ENCODE results near the gene CHMP4B. TPM values are rescaled to one million over a fixed set of nuclear protein-coding genes. Genes with fewer than 3 reads are reported as not detected.

The CHMP4B gene
- total RNA-seq, 5 donors from 2014 or later (not counting 1 experiment from before 2014, with no cell fraction given), result 45.1 to 64.7 (median 60.8) TPM

DNA sequence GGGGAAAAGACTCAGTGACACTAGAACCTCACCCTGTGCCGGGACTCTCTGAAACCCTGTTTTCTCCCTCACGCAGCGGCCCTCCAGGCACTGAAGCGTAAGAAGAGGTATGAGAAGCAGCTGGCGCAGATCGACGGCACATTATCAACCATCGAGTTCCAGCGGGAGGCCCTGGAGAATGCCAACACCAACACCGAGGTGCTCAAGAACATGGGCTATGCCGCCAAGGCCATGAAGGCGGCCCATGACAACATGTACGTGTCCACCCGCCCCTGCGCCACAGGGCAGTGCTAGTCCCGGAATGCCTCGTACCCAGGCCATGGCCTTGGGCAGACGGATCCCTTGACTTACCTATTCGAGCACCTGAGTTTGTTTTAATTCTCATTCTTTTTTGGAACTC lies 37.2 kb downstream of the CHMP4B start:
- Mint-ChIP-seq H3K27ac (peak overlapping the region in 1 of 2 donors; percentile 15), H3K4me3 (no peak overlapping the region), H3K9me3 (no peaks in the 10 kb centered on the region), H3K27me3 (no peaks in the 10 kb centered on the region), H3K36me3 (peaks cover 36% of the 10 kb centered on the region), H3K4me1 (peaks cover 64 to 87% (median 77%) of the 10 kb centered on the region in 3 donors)
- H3K9me3 ChIP-seq, result no peaks in the 10 kb centered on the region
- H3K27me3 ChIP-seq (replicated peaks in 1 of 2; ENCODE audit: control insufficient read depth in 2 of 2, extremely low read depth in 1 of 2, insufficient read depth in 2 of 2, low read length in 1 of 2), result no peaks in the 10 kb centered on the region
- ATAC-seq (replicated peaks in 1 of 4), result no peak
- ChIA-PET CTCF (no interaction called here), POLR2A (no interaction called here)
- no peak for DNase-seq
- no peak overlapping the region for H3K4me3 ChIP-seq (ENCODE audit: control insufficient read depth in 1 of 2, extremely low read depth in 1 of 2, low read length in 1 of 2)
- WGBS (ENCODE audit: insufficient coverage), result 93% methylated on average over 19 of the region's 19 CpGs
- H3K36me3 ChIP-seq (ENCODE audit: control insufficient read depth in 2 of 2, extremely low read depth in 1 of 2, insufficient read depth in 1 of 2, low read length in 1 of 2), result peaks cover 10 to 43% of the 10 kb centered on the region in 2 donors
- H3K4me1 ChIP-seq (ENCODE audit: control insufficient read depth in 1 of 2, extremely low read depth in 1 of 2, insufficient read depth in 2 of 2, low read length in 2 of 2), result peaks cover 30 to 41% of the 10 kb centered on the region in 2 experiments
- H3K27ac ChIP-seq (ENCODE audit: low read length), result no peak overlapping the region

DNA sequence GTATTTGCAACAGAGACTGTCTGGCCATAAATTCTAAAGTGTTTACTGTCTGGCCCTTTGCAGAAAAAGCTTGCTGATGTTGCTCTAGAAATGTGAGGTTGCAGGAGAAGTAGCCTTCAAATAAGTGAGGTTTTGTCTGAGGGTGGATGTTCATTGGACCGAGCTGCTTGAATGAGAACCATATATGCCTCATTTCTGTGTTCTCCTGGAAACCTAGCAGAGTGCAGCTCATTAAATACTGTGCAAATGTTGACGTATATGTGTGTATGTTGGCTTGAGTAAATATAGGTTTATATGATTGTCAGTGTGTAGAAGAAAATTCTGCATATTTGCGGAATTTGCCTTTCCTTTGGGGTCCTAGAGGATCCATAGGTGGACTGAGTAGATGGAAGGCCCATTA lies 39.0 kb downstream of the CHMP4B start:
- H3K4me3 Mint-ChIP-seq, result no peak overlapping the region
- DNase-seq, result no peak
- ChIA-PET CTCF (interaction anchor here in 1 of 2 donors (0.6 kb wide), 1 partner anchor 160 kb away, joined by 3 read pairs; no protein-coding TSS in a partner anchor), POLR2A (no interaction called here)
- peaks cover 48% of the 10 kb centered on the region for H3K36me3 Mint-ChIP-seq
- H3K4me1 Mint-ChIP-seq, result peaks cover 58 to 84% (median 73%) of the 10 kb centered on the region in 3 donors
- H3K27ac Mint-ChIP-seq, result peak overlapping the region; percentile 23 to 68
- peaks cover 13 to 54% of the 10 kb centered on the region in 2 donors for H3K36me3 ChIP-seq (ENCODE audit: control insufficient read depth in 2 of 2, extremely low read depth in 1 of 2, insufficient read depth in 1 of 2, low read length in 1 of 2)
- WGBS (ENCODE audit: insufficient coverage), result 96% methylated on average over 2 of the region's 3 CpGs
- no peak overlapping the region for H3K4me3 ChIP-seq (ENCODE audit: control insufficient read depth in 1 of 2, extremely low read depth in 1 of 2, low read length in 1 of 2)
- H3K27me3 ChIP-seq (replicated peaks in 1 of 2; ENCODE audit: control insufficient read depth in 2 of 2, extremely low read depth in 1 of 2, insufficient read depth in 2 of 2, low read length in 1 of 2), result no peaks in the 10 kb centered on the region
- H3K9me3 ChIP-seq, result no peaks in the 10 kb centered on the region
- H3K27me3 Mint-ChIP-seq, result no peaks in the 10 kb centered on the region
- no peaks in the 10 kb centered on the region for H3K9me3 Mint-ChIP-seq
- no peak overlapping the region for H3K27ac ChIP-seq (ENCODE audit: low read length)
- ATAC-seq (replicated peaks in 1 of 4), result no peak
- peaks cover 31 to 45% of the 10 kb centered on the region in 2 experiments for H3K4me1 ChIP-seq (ENCODE audit: control insufficient read depth in 1 of 2, extremely low read depth in 1 of 2, insufficient read depth in 2 of 2, low read length in 2 of 2)

DNA sequence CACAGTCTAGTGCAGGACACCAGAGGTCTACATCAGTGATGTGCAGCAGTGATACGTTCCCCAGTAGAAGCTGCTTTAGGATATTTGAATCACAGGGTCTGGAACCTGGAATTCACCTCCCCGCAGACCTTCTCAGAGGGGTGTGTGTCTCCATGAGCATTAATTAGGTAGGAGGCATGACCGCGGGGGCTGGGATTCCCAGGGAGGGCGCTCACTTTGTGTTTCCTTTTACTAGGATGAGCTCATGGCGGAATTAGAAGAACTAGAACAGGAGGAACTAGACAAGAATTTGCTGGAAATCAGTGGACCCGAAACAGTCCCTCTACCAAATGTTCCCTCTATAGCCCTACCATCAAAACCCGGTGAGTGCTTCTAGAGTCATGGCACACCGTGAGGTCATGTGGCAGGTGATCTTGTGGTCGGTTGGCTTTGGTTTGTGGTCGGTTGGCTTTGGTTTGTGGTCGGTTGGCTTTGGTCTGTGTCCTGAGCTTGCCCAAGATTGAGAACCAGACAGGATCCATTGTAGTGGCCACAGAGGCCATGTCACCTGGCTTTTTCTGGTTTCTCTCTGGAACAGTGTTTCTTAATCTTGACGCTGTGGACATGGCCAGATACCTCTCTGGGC lies 40.8 kb downstream of the CHMP4B start:
- no peak for ATAC-seq (replicated peaks in 1 of 4)
- H3K9me3 ChIP-seq, result no peaks in the 10 kb centered on the region
- peaks cover 13 to 59% of the 10 kb centered on the region in 2 donors for H3K36me3 ChIP-seq (ENCODE audit: control insufficient read depth in 2 of 2, extremely low read depth in 1 of 2, insufficient read depth in 1 of 2, low read length in 1 of 2)
- H3K27me3 ChIP-seq (replicated peaks in 1 of 2; ENCODE audit: control insufficient read depth in 2 of 2, extremely low read depth in 1 of 2, insufficient read depth in 2 of 2, low read length in 1 of 2), result no peaks in the 10 kb centered on the region
- 92% methylated on average over 9 of the region's 13 CpGs for WGBS (ENCODE audit: insufficient coverage)
- no peak overlapping the region for H3K4me3 ChIP-seq (ENCODE audit: control insufficient read depth in 1 of 2, extremely low read depth in 1 of 2, low read length in 1 of 2)
- Mint-ChIP-seq H3K4me1 (peaks cover 42 to 72% (median 58%) of the 10 kb centered on the region in 3 donors), H3K27ac (peak overlapping the region; percentile 46 to 96), H3K4me3 (peak overlapping the region in 1 of 3 donors; percentile 9), H3K27me3 (no peaks in the 10 kb centered on the region), H3K9me3 (no peaks in the 10 kb centered on the region), H3K36me3 (peaks cover 55% of the 10 kb centered on the region)
- H3K27ac ChIP-seq (ENCODE audit: low read length), result no peak overlapping the region
- CTCF ChIA-PET, result no interaction called here
- POLR2A ChIA-PET, result no interaction called here
- DNase-seq, result no peak
- peaks cover 27 to 31% of the 10 kb centered on the region in 2 experiments for H3K4me1 ChIP-seq (ENCODE audit: control insufficient read depth in 1 of 2, extremely low read depth in 1 of 2, insufficient read depth in 2 of 2, low read length in 2 of 2)

DNA sequence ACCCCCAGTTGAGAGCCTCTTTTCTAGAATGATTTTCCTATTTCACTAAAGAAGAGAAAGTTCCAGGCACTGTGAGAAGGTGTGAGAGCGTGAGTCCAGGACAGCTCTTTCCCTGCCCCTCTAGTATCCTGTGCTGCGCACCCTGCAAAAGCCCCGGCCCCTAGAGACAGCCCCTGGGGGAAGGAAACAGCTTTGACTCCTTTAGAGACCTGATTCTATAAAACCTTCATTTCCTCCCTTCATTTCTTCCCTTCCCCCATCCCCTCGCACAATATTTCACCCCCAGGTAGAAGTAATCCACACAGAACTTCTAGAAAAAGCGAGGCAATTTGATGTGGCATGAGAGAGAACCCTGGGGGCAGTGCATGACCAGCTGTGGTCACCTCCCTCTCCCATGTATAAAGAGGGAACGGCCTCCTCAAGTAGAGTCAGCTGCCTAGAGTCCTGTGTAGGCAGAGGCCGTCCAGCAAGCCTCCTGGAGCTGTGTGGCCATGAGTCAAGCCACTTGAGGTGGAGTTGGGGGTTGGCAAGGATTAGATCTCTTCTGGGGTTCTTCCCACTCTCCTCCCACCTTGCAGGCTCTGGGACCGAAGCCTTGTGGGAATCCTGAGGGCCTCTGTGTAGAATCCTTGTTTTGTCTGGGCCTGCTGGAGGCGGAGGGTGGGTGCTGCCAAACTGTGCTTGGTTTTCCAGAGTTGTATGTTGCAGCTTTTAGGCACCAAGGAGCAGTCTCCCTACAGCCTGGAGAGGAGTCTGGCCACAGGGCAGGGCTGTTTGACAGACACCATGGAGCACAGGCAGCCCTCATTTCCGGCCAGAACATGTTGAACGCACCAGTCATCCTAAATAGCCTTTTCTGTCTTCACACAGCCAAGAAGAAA lies 41.7 kb downstream of the CHMP4B start:
- H3K4me1 Mint-ChIP-seq, result peaks cover 39 to 70% (median 56%) of the 10 kb centered on the region in 3 donors
- POLR2A ChIA-PET, result interaction anchor here in 1 of 2 donors (0.6 kb wide), 1 partner anchor 70 kb away, joined by 3 read pairs; no protein-coding TSS in a partner anchor

GRCh38 chr20:33853507-33853813 lies 42.3 kb downstream of the CHMP4B start:
- H3K27ac ChIP-seq (ENCODE audit: low read length), result peak overlapping the region; percentile 54
- 48% methylated on average over 3 of the region's 14 CpGs for WGBS (ENCODE audit: insufficient coverage)
- peaks cover 64% of the 10 kb centered on the region for H3K36me3 Mint-ChIP-seq

More for the DNA sequence above, 41.7 kb downstream of the CHMP4B start:
- WGBS (ENCODE audit: insufficient coverage), result 87% methylated on average over 3 of the region's 11 CpGs
- peaks cover 61% of the 10 kb centered on the region for H3K36me3 Mint-ChIP-seq
- H3K9me3 Mint-ChIP-seq, result no peaks in the 10 kb centered on the region
- Histone ChIP-seq H3K27me3 (replicated peaks in 1 of 2; ENCODE audit: control insufficient read depth in 2 of 2, extremely low read depth in 1 of 2, insufficient read depth in 2 of 2, low read length in 1 of 2) (no peaks in the 10 kb centered on the region), H3K4me1 (ENCODE audit: control insufficient read depth in 1 of 2, extremely low read depth in 1 of 2, insufficient read depth in 2 of 2, low read length in 2 of 2) (peaks cover 22 to 33% of the 10 kb centered on the region in 2 experiments), H3K4me3 (ENCODE audit: control insufficient read depth in 1 of 2, extremely low read depth in 1 of 2, low read length in 1 of 2) (no peak overlapping the region), H3K9me3 (no peaks in the 10 kb centered on the region), H3K36me3 (ENCODE audit: control insufficient read depth in 2 of 2, extremely low read depth in 1 of 2, insufficient read depth in 1 of 2, low read length in 1 of 2) (peaks cover 13 to 59% of the 10 kb centered on the region in 2 donors), H3K27ac (ENCODE audit: low read length) (peak overlapping the region; percentile 54)
- DNase-seq (peak in 2 of 35 experiments; percentile 9 to 32), ATAC-seq (replicated peaks in 1 of 4) (peak; percentile 56 to 59 (median 56))
- peak overlapping the region; percentile 31 to 72 (median 38) for H3K4me3 Mint-ChIP-seq
- H3K27ac Mint-ChIP-seq, result peak overlapping the region; percentile 93 to 96
- no peaks in the 10 kb centered on the region for H3K27me3 Mint-ChIP-seq
- CTCF ChIA-PET, result no interaction called here

More at GRCh38 chr20:33853507-33853813, 42.3 kb downstream of the CHMP4B start:
- Mint-ChIP-seq H3K27me3 (no peaks in the 10 kb centered on the region), H3K27ac (peak overlapping the region; percentile 93 to 96), H3K4me3 (peak overlapping the region; percentile 31 to 72 (median 38)), H3K9me3 (no peaks in the 10 kb centered on the region), H3K4me1 (peaks cover 45 to 71% (median 56%) of the 10 kb centered on the region in 3 donors)
- Histone ChIP-seq H3K27me3 (replicated peaks in 1 of 2; ENCODE audit: control insufficient read depth in 2 of 2, extremely low read depth in 1 of 2, insufficient read depth in 2 of 2, low read length in 1 of 2) (no peaks in the 10 kb centered on the region), H3K9me3 (no peaks in the 10 kb centered on the region), H3K4me3 (ENCODE audit: control insufficient read depth in 1 of 2, extremely low read depth in 1 of 2, low read length in 1 of 2) (no peak overlapping the region), H3K4me1 (ENCODE audit: control insufficient read depth in 1 of 2, extremely low read depth in 1 of 2, insufficient read depth in 2 of 2, low read length in 2 of 2) (peaks cover 25 to 39% of the 10 kb centered on the region in 2 experiments), H3K36me3 (ENCODE audit: control insufficient read depth in 2 of 2, extremely low read depth in 1 of 2, insufficient read depth in 1 of 2, low read length in 1 of 2) (peaks cover 13 to 57% of the 10 kb centered on the region in 2 donors)
- POLR2A ChIA-PET, result interaction anchor here in 1 of 2 donors (0.6 kb wide), 1 partner anchor 70 kb away, joined by 3 read pairs; no protein-coding TSS in a partner anchor
- DNase-seq (peak in 30 of 35 experiments; percentile 11 to 65 (median 42)), ATAC-seq (replicated peaks in 1 of 4) (peak; percentile 94 to 97 (median 96))
- CTCF ChIA-PET, result no interaction called here
